T-helper 17 cell (primary cell): ENCODE data around the gene GFAP. TPM values are rescaled to one million over a fixed set of nuclear protein-coding genes. Genes with fewer than 3 reads are reported as not detected.

Source experiments
- ATAC-seq: fragments of 150-1000 bp; cut with Tn5 transposase; 2 replicates; pipeline ENCODE4 v1.10.0; 2021; ENCODE audit warnings: mild to moderate bottlenecking, moderate library complexity
- DNase-seq, 3 donors: peaks; one replicate each; pipeline versions ENCODE4 v3.0.0 to v3.0.0-alpha.2; 2020 to 2021
- H3K9me3 ChIP-seq: one replicate; pipeline ENCODE4 v1.7.0; 2013; ENCODE audit warnings: low read length, mild to moderate bottlenecking; ENCODE audit not compliant: control insufficient read depth, poor library complexity, severe bottlenecking
- H3K27ac Mint-ChIP-seq: one replicate; pipeline ENCODE4 v1.8.0; 2022; ENCODE audit warnings: mild to moderate bottlenecking, moderate library complexity, mixed read lengths
- H3K27me3 Mint-ChIP-seq: one replicate; pipeline ENCODE4 v1.8.0; 2022; ENCODE audit warnings: mixed read lengths
- H3K36me3 Mint-ChIP-seq: one replicate; pipeline ENCODE4 v1.8.0; 2022; ENCODE audit warnings: low read depth, mixed read lengths
- H3K4me1 Mint-ChIP-seq: one replicate; pipeline ENCODE4 v1.8.0; 2022; ENCODE audit warnings: mild to moderate bottlenecking, mixed read lengths
- H3K4me3 Mint-ChIP-seq: one replicate; pipeline ENCODE4 v1.8.0; 2022; ENCODE audit warnings: mild to moderate bottlenecking, moderate library complexity, mixed read lengths
- total RNA-seq, 4 donors: library from RNA in 2 of 4; stranded (reverse) in 2 of 4; gene quantifications; one replicate each; pipeline ENCODE4 v1.2.3 and lab custom pipeline; 2022 to 2026

The GFAP gene
- total RNA-seq, 2 donors from 2014 or later, result 0.18 TPM; not detected in 1

DNA sequence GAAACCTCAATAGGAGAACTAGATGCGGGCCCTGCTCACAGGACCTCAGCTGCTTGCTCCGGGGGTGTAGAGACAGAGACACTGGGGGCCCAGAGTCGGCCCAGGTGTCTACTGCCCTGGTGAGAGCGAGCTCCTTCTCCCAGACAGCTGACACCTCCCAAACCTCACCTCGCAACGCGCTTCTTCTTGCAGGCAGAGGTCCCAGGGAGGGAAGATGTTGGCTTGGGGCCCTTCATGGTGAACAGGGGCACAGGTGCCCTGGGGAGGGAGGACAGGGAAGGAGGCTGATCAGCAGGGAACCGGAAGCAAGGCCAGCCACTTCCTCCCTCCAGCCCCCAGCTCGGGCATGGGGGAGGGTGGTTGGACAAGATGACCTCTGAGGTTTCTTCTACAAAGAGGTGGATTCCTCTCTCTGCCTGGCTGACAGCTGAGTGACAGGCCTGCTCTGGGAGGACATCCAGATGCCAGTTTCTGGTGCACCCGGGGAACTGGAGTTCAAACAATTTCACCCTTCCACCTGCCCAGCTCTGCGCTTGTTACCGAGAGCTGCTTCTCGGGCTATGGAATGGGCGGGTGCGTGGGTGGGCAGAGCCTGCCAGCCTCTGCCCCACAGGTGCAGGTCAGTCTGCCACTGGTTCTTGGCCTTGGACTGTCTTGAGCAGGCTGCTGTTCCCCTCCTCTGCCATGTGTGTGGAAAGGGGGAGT is 11.7 kb upstream of the GFAP start:
- DNase-seq, result no peak
- no peak for ATAC-seq
- Mint-ChIP-seq H3K27ac (no peak overlapping the region), H3K4me1 (no peaks in the 10 kb centered on the region), H3K4me3 (no peak overlapping the region), H3K27me3 (peaks cover 10% of the 10 kb centered on the region), H3K36me3 (peaks cover 2% of the 10 kb centered on the region)
- no peaks in the 10 kb centered on the region for H3K9me3 ChIP-seq

DNA sequence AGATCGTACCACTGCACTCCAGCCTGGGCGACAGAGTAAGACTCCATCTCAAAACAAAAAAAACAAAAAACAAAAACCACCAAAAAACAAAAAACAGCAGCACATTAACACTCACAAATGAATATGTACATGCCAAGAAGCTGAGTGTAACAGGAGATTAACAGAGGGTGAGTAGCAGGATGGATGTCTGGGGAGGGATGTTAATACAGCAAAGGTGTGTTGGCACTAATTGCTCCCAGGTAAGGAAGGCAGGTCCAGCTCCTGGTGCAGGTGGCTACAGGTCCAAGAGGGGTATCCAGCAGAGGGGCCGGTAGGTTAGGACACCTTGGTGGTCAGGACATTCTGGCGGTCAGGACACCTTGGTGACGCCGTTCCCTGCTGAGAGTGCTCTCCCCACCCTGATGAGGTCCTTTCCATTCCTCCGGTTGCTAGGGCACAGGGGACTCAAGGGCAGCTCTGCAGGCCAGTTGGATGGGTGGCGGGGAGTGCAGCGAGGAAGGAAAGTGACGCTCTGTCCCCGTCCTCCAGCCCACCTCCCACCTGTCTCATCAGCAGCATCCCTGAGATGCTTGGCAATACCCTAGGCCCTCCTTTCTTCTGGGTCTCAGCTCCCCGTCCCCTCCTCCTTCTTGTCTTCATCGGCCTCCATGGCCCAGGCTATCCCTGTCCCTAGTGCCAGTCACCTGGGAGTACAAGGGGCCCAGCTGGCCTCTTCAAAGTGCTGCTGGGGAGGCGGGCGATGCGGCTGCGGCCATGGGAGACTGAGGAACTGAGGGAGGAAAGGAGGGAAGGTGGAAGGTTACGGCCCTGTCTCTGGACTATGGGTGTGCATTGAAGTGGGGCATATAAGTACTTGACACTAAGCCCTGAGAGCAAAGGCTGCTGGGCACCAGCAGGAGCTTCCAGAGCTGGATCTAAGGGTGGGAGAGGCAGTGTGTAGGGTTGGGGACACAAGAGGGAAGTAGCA is 10.7 kb upstream of the GFAP start:
- H3K4me3 Mint-ChIP-seq, result no peak overlapping the region
- H3K27me3 Mint-ChIP-seq, result peaks cover 19% of the 10 kb centered on the region

DNA sequence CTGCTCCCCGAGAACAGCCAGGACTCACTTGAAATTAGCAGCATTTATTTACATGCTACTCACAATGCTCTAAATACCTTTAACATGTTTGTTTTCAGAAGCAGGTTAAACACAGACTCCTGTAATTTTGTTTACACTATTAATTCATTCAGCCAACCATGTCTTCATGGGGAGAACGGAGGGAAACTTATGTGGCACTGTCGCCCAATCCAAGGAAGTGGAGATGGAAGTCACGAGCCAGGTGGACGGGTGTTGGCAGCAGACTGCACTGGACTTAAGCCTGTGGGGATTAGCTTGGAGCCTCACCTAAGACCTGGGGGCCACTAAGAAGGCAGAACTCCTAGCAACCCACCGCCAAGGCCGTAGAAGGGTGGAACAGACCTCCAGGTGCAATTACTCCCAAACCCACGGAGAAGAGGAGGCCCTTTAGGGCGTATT is 8.8 kb upstream of the GFAP start:
- no peaks in the 10 kb centered on the region for H3K9me3 ChIP-seq
- Mint-ChIP-seq H3K4me1 (no peaks in the 10 kb centered on the region), H3K27ac (peak overlapping the region; percentile 43), H3K4me3 (no peak overlapping the region), H3K27me3 (peaks cover 29% of the 10 kb centered on the region), H3K36me3 (peaks cover 2% of the 10 kb centered on the region)
- DNase-seq (no peak), ATAC-seq (no peak)

More for the DNA sequence above, 10.7 kb upstream of the GFAP start:
- ATAC-seq (no peak), DNase-seq (no peak)
- H3K27ac Mint-ChIP-seq, result no peak overlapping the region
- no peaks in the 10 kb centered on the region for H3K9me3 ChIP-seq
- peaks cover 2% of the 10 kb centered on the region for H3K36me3 Mint-ChIP-seq
- H3K4me1 Mint-ChIP-seq, result no peaks in the 10 kb centered on the region

DNA sequence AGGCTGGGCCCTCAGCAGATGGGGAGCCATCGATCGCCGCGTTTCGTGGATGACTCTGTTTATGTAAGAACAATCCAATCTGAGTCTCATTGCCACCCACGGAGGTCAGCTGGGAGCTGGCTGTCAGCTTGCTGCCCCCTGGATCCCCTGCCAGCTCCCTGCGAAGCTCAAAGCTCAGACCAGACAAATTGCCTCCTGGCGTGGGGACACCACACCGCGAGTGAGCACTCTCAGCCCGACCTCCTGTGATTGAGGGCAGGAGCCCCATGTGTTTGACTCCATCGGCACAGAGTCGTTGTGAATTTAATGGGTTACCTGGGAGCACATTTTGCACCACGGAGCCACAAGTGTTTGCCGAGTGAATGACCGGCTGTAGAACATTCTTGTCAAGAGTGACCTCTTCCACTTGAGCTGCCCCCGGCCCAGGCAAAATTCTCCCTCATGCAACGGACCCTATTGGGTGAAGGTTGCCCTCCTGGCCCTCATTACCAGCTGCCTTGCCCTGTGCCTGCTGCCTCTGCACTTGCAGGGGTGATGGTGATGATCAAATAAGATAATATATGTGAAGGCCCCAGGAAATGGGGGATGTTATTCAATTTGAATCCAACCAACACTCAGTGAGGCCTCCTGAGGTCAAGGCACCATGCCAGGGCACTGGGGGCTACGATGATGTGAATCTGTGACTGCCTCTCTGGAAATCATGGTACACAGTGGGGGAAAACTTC is 7.6 kb upstream of the GFAP start:
- Mint-ChIP-seq H3K4me3 (no peak overlapping the region), H3K27ac (no peak overlapping the region), H3K36me3 (peaks cover 2% of the 10 kb centered on the region), H3K27me3 (peaks cover 29% of the 10 kb centered on the region), H3K4me1 (no peaks in the 10 kb centered on the region)
- H3K9me3 ChIP-seq, result no peaks in the 10 kb centered on the region
- DNase-seq (no peak), ATAC-seq (no peak)

DNA sequence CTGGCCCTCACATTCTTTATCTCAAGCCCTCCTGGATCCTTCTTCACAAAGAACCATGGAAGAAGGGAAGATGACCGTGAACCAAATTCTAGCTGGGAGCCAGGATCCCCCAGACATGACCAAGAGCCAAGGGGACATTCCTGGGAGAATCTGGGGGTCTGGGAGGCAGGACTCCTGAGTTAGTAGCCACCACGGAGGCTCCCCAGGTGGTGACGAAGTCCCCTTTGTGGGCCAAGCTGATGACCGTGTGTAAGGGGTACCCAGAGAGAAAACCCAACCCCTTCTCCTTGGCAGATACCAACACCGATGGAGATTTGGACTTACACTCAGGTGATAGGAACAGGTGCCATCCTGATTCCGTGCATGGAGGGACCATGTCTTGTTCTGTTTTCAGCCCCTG is 6.8 kb upstream of the GFAP start:
- H3K4me1 Mint-ChIP-seq, result no peaks in the 10 kb centered on the region
- H3K9me3 ChIP-seq, result no peaks in the 10 kb centered on the region
- no peak overlapping the region for H3K4me3 Mint-ChIP-seq
- H3K36me3 Mint-ChIP-seq, result peaks cover 2% of the 10 kb centered on the region
- no peak for ATAC-seq
- H3K27ac Mint-ChIP-seq, result no peak overlapping the region
- H3K27me3 Mint-ChIP-seq, result peaks cover 29% of the 10 kb centered on the region
- no peak for DNase-seq

DNA sequence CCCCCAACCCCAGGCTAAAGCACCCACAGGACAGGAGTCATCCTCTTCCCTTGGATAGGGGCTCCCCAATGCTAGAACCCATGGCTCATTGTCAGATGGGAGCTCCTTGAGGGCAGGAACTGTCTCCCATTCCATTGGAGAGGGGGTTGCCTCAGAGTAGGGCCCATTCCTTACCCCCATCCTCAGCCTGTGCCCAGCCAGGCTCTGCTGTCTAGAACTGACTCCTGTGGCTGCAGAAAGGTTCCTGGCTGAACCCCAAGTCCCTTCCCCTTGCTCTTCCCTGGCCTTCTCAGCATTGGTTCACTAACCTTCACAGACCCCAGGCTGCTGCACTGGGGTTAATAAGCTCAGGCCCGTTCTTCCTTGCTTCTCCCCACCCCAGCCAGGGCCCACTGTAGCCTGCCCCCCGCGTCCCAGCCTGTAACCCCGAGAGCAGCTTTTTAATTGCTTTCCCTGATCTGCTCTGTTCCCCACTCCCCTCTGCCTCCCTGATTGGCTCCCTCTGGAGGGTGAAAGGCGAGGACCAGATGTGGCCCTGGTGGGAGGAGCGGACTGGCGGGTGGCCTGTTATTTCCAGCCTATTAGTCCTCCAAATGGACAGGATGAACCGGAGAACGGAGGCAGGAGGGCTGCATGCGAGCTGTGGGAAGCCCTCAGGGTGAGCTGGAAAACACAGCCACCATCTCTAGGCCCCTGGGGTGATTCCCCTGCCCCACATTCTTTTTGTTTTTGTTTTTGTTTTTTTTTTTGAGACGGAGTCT is 6.0 kb upstream of the GFAP start:
- Mint-ChIP-seq H3K4me1 (no peaks in the 10 kb centered on the region), H3K36me3 (no peaks in the 10 kb centered on the region), H3K27ac (no peak overlapping the region), H3K4me3 (no peak overlapping the region), H3K27me3 (peaks cover 31% of the 10 kb centered on the region)
- ATAC-seq, result no peak
- no peaks in the 10 kb centered on the region for H3K9me3 ChIP-seq
- no peak for DNase-seq

DNA sequence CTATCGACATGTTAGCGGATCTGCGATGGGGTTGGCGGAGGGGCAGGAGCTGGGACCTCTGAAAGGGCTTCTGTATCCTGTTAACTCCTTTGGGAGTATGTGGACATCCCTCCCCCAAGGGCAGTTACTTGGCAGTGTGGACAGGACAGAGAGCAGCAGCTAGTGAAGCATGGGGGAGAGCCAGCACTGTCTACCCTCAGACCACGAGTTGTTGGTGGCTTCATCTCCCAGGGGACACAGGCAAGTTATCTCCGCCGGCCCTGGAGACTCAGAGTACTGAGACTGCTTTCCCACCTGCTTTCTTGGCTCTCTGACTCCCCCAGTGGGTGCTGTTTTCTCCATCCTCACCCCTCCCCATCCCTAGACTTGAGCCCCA is 5.3 kb upstream of the GFAP start:
- no peaks in the 10 kb centered on the region for H3K9me3 ChIP-seq
- Mint-ChIP-seq H3K4me1 (no peaks in the 10 kb centered on the region), H3K36me3 (no peaks in the 10 kb centered on the region), H3K27ac (no peak overlapping the region), H3K4me3 (no peak overlapping the region), H3K27me3 (peaks cover 34% of the 10 kb centered on the region)
- DNase-seq, result no peak
- ATAC-seq, result no peak

DNA sequence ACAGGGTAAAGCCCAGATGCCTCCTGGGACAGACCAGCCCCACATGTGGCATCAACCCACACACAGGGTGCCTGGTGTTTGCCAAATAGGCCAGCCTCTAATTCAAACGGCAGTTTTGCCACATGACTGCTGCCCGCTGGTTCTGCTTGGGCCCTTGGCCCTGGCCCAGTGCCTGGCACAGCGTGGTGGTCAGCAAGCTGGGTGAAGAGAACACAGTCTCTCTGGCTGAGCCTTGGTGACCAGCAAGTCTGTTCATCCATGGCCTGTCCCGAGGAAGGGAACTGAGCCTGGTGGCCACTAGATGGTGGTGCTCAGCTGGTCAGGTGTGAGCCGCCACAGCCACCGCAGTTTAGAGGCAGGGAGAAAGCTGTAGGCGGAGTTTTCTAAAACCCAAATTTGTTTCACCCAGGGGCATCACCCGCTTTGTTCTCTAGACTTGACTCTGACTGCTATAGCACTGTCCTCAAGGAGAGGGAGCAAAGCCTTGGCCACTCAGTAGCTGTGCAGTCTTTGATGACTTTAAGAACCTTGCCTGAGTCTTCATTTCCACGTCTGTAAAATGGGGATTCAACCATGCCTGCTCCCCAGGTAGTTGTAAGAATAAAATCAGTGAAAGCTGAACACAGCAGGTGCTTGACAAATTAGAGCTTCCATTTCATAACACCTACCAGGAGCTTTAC is 4.7 kb upstream of the GFAP start:
- no peak overlapping the region for H3K27ac Mint-ChIP-seq
- no peaks in the 10 kb centered on the region for H3K4me1 Mint-ChIP-seq
- ATAC-seq (peak; percentile 87), DNase-seq (peak; percentile 29 to 35 (median 32))
- H3K4me3 Mint-ChIP-seq, result no peak overlapping the region
- no peaks in the 10 kb centered on the region for H3K36me3 Mint-ChIP-seq
- peaks cover 34% of the 10 kb centered on the region for H3K27me3 Mint-ChIP-seq
- no peaks in the 10 kb centered on the region for H3K9me3 ChIP-seq

DNA sequence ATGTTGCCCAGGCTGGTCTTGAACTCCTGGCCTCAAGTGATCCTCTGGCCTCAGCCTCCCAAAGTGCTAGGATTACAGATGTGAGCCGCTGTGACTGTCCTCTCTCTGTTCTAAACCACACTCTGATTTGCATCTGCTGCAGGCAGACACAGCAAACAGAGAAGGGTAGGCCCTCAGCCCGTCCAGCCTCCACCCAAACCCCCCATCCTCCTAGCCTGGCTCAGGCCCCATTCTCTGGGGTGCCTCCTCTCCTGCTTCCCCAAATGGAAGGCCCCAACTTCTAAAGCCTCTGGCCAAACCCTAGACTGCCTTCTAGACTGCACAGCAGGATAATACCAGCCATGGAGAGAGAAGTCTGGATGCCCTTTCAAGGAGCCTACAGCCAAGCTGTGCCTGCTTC is 4.1 kb upstream of the GFAP start:
- no peaks in the 10 kb centered on the region for H3K4me1 Mint-ChIP-seq
- no peaks in the 10 kb centered on the region for H3K9me3 ChIP-seq
- peaks cover 40% of the 10 kb centered on the region for H3K27me3 Mint-ChIP-seq
- H3K4me3 Mint-ChIP-seq, result no peak overlapping the region
- no peak for ATAC-seq
- H3K36me3 Mint-ChIP-seq, result no peaks in the 10 kb centered on the region
- H3K27ac Mint-ChIP-seq, result no peak overlapping the region
- no peak for DNase-seq

DNA sequence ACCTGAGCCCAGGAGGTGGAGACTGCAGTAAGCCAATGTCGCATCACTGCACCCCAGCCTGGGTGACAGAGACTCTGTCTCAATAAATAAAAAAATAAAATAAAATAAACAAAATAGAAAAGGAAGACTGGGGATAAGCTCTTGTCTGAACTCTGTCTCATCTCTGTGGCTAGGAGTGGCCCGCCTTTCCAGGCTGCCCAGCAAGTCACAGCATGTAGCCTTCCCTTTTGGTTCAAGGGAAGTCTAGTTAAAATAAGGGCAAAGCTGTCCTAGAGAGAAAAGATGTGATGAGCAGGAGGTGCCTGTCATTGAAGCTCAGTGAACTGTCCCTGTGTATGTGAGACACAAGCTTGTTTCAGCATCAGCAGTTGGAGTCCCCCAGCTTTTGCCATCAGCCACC is 2.7 kb upstream of the GFAP start:
- H3K4me3 Mint-ChIP-seq, result no peak overlapping the region
- peaks cover 6% of the 10 kb centered on the region for H3K4me1 Mint-ChIP-seq
- no peaks in the 10 kb centered on the region for H3K9me3 ChIP-seq
- peaks cover 4% of the 10 kb centered on the region for H3K36me3 Mint-ChIP-seq
- DNase-seq (no peak), ATAC-seq (no peak)
- no peak overlapping the region for H3K27ac Mint-ChIP-seq
- H3K27me3 Mint-ChIP-seq, result peaks cover 53% of the 10 kb centered on the region

DNA sequence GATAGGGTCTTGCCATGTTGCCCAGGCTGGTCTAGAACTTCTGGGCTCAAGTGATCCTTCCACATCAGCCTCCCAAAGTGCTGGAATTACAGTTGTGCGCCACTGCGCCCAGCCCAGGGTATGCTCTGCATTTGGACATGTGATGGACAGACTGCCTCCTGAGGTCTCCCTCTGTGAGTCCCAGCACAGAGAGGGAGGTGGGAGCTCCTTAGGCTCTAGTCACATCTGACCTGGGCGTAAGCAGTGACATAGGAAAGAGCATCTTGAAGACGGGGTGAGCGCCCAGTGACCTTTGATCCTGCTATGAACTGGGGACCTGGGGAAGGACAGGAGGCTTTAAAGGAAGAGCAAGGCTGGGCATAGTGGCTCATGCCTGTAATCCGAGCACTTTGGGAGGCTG is 2.2 kb upstream of the GFAP start:
- peaks cover 6% of the 10 kb centered on the region for H3K4me1 Mint-ChIP-seq
- ATAC-seq (no peak), DNase-seq (no peak)
- no peak overlapping the region for H3K4me3 Mint-ChIP-seq
- H3K9me3 ChIP-seq, result no peaks in the 10 kb centered on the region
- H3K36me3 Mint-ChIP-seq, result peaks cover 4% of the 10 kb centered on the region
- H3K27me3 Mint-ChIP-seq, result peaks cover 51% of the 10 kb centered on the region
- no peak overlapping the region for H3K27ac Mint-ChIP-seq

DNA sequence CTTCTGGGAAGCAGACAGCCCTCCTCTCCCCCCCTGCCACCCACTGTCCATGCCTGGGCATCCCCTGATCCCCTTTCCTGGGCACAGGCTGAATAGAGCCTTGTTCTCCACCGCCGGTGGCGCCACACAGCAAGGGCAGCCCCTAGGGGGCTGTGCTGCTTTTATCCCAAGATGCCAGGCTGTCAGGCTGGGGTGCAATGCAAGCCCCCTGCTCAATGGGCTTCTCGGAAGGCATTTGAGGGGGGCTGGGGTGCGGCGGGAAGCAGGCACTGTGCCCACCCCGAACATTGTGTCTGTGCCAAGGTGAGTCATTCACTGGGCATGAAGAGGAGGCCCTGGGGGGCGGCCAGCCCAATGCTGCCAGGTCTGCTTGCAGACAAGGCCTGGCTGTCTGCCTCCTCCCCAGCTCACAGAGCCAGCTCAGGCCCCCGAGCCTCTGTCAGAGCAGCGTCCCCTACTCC is 1.5 kb upstream of the GFAP start:
- no peak for DNase-seq
- peaks cover 51% of the 10 kb centered on the region for H3K27me3 Mint-ChIP-seq
- H3K36me3 Mint-ChIP-seq, result peaks cover 4% of the 10 kb centered on the region
- no peak overlapping the region for H3K27ac Mint-ChIP-seq
- no peaks in the 10 kb centered on the region for H3K9me3 ChIP-seq
- H3K4me3 Mint-ChIP-seq, result no peak overlapping the region
- H3K4me1 Mint-ChIP-seq, result peaks cover 6% of the 10 kb centered on the region
- no peak for ATAC-seq
